ENCODE results near the gene COX4I1. TPM values are rescaled to one million over a fixed set of nuclear protein-coding genes. Genes with fewer than 3 reads are reported as not detected.

COX4I1 gene
- total RNA-seq, 1 donor from 2014 or later = 332 TPM

DNA sequence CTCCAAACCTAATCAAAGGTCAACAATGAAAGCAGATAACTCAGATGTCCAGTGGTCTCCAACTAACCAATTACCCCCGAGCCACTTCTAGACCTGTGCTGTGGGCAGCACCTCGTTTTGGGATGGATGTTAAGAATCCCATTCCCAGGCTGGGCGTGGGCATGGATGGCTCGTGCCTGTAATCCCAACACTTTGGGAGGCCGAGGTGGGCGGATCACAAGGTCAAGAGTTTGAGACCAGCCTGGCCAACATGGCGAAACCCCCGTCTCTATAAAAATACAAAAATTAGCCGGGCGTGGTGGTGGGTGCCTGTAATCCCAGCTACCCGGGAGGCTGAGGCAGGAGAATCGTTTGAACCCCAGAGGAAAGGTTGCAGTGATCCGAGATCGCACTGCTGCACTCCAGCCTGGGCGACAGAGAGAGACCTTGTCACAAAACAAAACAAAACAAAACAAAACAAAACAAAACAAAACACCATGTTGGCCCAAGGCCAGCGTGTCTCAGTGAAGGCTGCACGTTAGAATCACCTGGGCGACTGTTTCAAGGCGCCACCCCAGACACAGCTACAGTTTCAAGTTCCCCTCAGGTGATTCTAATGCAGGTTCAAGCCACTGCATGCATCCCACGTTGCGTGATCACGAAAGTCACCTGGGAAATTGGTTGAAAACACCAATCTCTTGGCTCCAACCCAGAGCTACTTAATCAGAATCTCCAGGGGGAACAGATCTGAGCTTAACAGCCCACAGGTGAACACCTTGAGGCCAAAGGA lies 21.3 kb downstream of the COX4I1 start:
- Histone ChIP-seq H3K36me3 (ENCODE audit: control insufficient read depth in 3 of 3, insufficient read depth in 3 of 3, low read length in 3 of 3) (no peaks in the 10 kb centered on the region), H3K9me3 (ENCODE audit: control insufficient read depth in 3 of 3, low read length in 3 of 3) (no peaks in the 10 kb centered on the region), H3K4me3 (ENCODE audit: low read length in 3 of 3) (no peak overlapping the region), H3K27me3 (ENCODE audit: control insufficient read depth in 3 of 3, insufficient read depth in 3 of 3, low read length in 3 of 3) (peaks cover 14 to 34% (median 20%) of the 10 kb centered on the region in 3 donors), H3K4me1 (ENCODE audit: control insufficient read depth in 3 of 3, insufficient read depth in 3 of 3, low read length in 3 of 3) (peaks cover 0 to 4% (median 2%) of the 10 kb centered on the region in 3 donors), H3K27ac (ENCODE audit: low read depth, low read length) (no peak overlapping the region), H3K9ac (ENCODE audit: low read depth in 1 of 3, low read length in 3 of 3) (no peak overlapping the region)

DNA sequence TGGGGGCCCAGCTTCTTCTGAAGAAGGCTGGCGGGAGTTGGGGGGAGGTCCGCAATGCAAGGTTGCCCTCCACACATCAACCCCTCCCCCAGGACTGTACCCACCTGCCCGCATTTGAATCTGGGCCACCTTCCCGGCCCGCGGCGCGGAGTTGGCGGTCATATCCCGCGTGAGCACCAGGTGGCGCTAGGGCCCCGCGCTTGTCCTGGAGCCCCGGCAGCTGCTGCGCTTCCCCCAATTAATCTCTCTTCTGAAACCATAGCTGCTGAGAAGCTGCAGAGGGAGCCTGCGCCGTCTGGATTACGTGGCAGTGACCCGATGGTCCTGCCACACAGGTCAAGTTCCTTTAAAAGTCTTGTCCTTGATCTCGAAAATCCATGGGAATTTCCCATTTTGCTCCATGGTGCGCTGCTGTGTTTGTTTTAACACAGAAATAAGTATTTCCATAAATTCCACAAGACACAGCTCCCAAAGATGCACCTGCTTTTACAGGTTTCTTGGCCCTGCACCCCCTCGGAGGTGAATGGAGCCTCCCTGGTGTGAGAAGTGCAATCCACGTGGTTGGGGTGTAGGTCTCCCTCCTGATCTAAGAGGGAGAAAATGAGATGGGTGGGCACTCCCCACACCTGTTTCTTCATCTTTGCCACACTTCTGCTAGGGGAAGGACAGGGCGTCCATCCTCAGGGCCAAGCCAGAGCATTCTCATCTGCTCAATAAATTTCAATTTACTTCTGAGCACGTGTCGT lies 22.1 kb downstream of the COX4I1 start:
- no peak overlapping the region for H3K27ac ChIP-seq (ENCODE audit: low read depth, low read length)
- H3K4me3 ChIP-seq (ENCODE audit: low read length in 3 of 3) = no peak overlapping the region
- H3K9me3 ChIP-seq (ENCODE audit: control insufficient read depth in 3 of 3, low read length in 3 of 3) = no peaks in the 10 kb centered on the region
- H3K36me3 ChIP-seq (ENCODE audit: control insufficient read depth in 3 of 3, insufficient read depth in 3 of 3, low read length in 3 of 3) = no peaks in the 10 kb centered on the region
- H3K27me3 ChIP-seq (ENCODE audit: control insufficient read depth in 3 of 3, insufficient read depth in 3 of 3, low read length in 3 of 3) = peaks cover 10 to 30% (median 23%) of the 10 kb centered on the region in 3 donors
- peaks cover 0 to 4% (median 2%) of the 10 kb centered on the region in 3 donors for H3K4me1 ChIP-seq (ENCODE audit: control insufficient read depth in 3 of 3, insufficient read depth in 3 of 3, low read length in 3 of 3)
- no peak overlapping the region for H3K9ac ChIP-seq (ENCODE audit: low read depth in 1 of 3, low read length in 3 of 3)

- no peaks in the 10 kb centered on the region for H3K36me3 ChIP-seq (ENCODE audit: control insufficient read depth in 3 of 3, insufficient read depth in 3 of 3, low read length in 3 of 3)
- no peaks in the 10 kb centered on the region for H3K9me3 ChIP-seq (ENCODE audit: control insufficient read depth in 3 of 3, low read length in 3 of 3)
- H3K27me3 ChIP-seq (ENCODE audit: control insufficient read depth in 3 of 3, insufficient read depth in 3 of 3, low read length in 3 of 3) = peaks cover 14 to 35% (median 27%) of the 10 kb centered on the region in 3 donors
- no peak overlapping the region for H3K27ac ChIP-seq (ENCODE audit: low read depth, low read length)
- peaks cover 0 to 4% (median 2%) of the 10 kb centered on the region in 3 donors for H3K4me1 ChIP-seq (ENCODE audit: control insufficient read depth in 3 of 3, insufficient read depth in 3 of 3, low read length in 3 of 3)
- H3K4me3 ChIP-seq (ENCODE audit: low read length in 3 of 3) = no peak overlapping the region
- no peak overlapping the region for H3K9ac ChIP-seq (ENCODE audit: low read depth in 1 of 3, low read length in 3 of 3)
Observed at GRCh38 chr16:85822145-85822544, 22.6 kb downstream of the COX4I1 start.

DNA sequence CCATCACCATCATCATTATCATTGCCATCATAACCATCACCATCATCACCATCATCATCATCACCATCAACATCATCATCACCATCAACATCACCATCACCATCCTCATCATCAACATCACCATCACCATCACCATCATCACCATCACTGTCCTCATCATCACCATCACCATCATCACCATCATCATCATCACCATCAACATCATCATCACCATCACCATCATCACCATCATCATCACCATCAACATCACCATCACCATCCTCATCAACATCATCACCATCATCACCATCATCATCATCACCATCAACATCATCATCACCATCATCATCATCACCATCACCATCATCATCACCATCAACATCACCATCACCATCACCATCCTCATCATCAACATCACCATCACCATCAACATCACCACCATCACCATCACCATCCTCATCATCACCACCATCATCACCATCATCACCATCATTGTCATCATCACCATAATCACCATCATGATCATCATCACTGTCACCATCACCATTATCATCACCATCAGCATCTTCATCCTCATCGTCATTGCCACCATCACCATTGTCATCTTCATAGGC lies 23.9 kb downstream of the COX4I1 start:
- no peak overlapping the region for H3K4me3 ChIP-seq (ENCODE audit: low read length in 3 of 3)
- peaks cover 12 to 33% (median 24%) of the 10 kb centered on the region in 3 donors for H3K27me3 ChIP-seq (ENCODE audit: control insufficient read depth in 3 of 3, insufficient read depth in 3 of 3, low read length in 3 of 3)
- H3K36me3 ChIP-seq (ENCODE audit: control insufficient read depth in 3 of 3, insufficient read depth in 3 of 3, low read length in 3 of 3) = no peaks in the 10 kb centered on the region
- no peak overlapping the region for H3K27ac ChIP-seq (ENCODE audit: low read depth, low read length)
- no peak overlapping the region for H3K9ac ChIP-seq (ENCODE audit: low read depth in 1 of 3, low read length in 3 of 3)
- no peaks in the 10 kb centered on the region for H3K9me3 ChIP-seq (ENCODE audit: control insufficient read depth in 3 of 3, low read length in 3 of 3)
- peaks cover 0 to 4% (median 2%) of the 10 kb centered on the region in 3 donors for H3K4me1 ChIP-seq (ENCODE audit: control insufficient read depth in 3 of 3, insufficient read depth in 3 of 3, low read length in 3 of 3)

- Histone ChIP-seq H3K9ac (ENCODE audit: low read depth in 1 of 3, low read length in 3 of 3) (no peak overlapping the region), H3K4me3 (ENCODE audit: low read length in 3 of 3) (no peak overlapping the region), H3K36me3 (ENCODE audit: control insufficient read depth in 3 of 3, insufficient read depth in 3 of 3, low read length in 3 of 3) (no peaks in the 10 kb centered on the region), H3K4me1 (ENCODE audit: control insufficient read depth in 3 of 3, insufficient read depth in 3 of 3, low read length in 3 of 3) (peaks cover 0 to 4% (median 2%) of the 10 kb centered on the region in 3 donors), H3K27me3 (ENCODE audit: control insufficient read depth in 3 of 3, insufficient read depth in 3 of 3, low read length in 3 of 3) (peaks cover 10 to 37% (median 22%) of the 10 kb centered on the region in 3 donors), H3K9me3 (ENCODE audit: control insufficient read depth in 3 of 3, low read length in 3 of 3) (no peaks in the 10 kb centered on the region), H3K27ac (ENCODE audit: low read depth, low read length) (no peak overlapping the region)
Observed at GRCh38 chr16:85824161-85825135, 25.0 kb downstream of the COX4I1 start.

DNA sequence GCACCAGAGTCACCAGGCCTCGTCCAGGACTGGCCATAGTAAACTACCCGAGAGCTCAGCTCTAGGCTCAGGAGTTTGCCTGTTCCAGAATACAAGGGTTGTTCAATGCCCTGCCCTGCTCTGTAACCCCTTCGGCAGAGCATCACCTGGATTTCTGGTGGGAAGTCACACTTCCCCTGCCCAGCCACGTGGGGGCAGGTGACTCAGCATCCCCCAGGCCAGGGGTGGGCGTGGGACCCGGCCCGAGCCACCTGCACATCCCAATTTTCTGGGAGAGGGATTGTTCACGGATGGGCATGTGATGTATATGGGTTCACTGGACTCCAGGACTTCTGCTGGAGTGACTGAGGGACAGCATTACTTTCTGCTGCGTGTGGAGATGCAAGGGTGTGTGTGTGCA lies 25.8 kb downstream of the COX4I1 start:
- Histone ChIP-seq H3K4me1 (ENCODE audit: control insufficient read depth in 3 of 3, insufficient read depth in 3 of 3, low read length in 3 of 3) (peaks cover 0 to 4% (median 2%) of the 10 kb centered on the region in 3 donors), H3K36me3 (ENCODE audit: control insufficient read depth in 3 of 3, insufficient read depth in 3 of 3, low read length in 3 of 3) (no peaks in the 10 kb centered on the region), H3K9me3 (ENCODE audit: control insufficient read depth in 3 of 3, low read length in 3 of 3) (no peaks in the 10 kb centered on the region), H3K27me3 (ENCODE audit: control insufficient read depth in 3 of 3, insufficient read depth in 3 of 3, low read length in 3 of 3) (peaks cover 12 to 39% (median 25%) of the 10 kb centered on the region in 3 donors), H3K4me3 (ENCODE audit: low read length in 3 of 3) (no peak overlapping the region), H3K9ac (ENCODE audit: low read depth in 1 of 3, low read length in 3 of 3) (no peak overlapping the region), H3K27ac (ENCODE audit: low read depth, low read length) (no peak overlapping the region)

DNA sequence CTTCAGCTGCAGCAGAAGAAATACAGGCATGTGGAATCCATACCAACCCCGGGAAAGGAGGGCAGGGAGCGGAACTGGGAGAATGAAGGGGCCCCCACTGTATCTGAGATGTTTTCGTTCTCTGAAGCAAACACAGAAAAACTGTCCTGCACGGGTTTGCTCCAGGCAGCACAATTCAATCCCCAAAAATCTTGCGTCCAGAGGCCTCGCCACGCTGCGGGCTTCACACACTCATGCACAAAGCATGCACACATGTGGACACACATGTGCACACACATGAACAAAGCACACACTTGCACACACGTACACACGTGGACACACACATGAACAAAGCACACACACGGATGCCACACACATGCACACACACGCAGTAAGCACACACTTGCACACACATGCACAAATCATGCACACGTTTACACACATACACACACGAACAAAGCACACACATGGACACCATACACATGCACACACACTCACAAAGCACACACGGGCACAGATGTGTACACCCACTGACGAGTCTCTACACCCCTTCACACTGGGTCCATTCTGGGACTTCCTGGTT lies 27.3 kb downstream of the COX4I1 start:
- Histone ChIP-seq H3K9ac (ENCODE audit: low read depth in 1 of 3, low read length in 3 of 3) (no peak overlapping the region), H3K27ac (ENCODE audit: low read depth, low read length) (no peak overlapping the region), H3K27me3 (ENCODE audit: control insufficient read depth in 3 of 3, insufficient read depth in 3 of 3, low read length in 3 of 3) (peaks cover 8 to 38% (median 37%) of the 10 kb centered on the region in 3 donors), H3K36me3 (ENCODE audit: control insufficient read depth in 3 of 3, insufficient read depth in 3 of 3, low read length in 3 of 3) (no peaks in the 10 kb centered on the region), H3K4me3 (ENCODE audit: low read length in 3 of 3) (no peak overlapping the region), H3K9me3 (ENCODE audit: control insufficient read depth in 3 of 3, low read length in 3 of 3) (no peaks in the 10 kb centered on the region), H3K4me1 (ENCODE audit: control insufficient read depth in 3 of 3, insufficient read depth in 3 of 3, low read length in 3 of 3) (peaks cover 0 to under 1% (median 0%) of the 10 kb centered on the region in 3 donors)

DNA sequence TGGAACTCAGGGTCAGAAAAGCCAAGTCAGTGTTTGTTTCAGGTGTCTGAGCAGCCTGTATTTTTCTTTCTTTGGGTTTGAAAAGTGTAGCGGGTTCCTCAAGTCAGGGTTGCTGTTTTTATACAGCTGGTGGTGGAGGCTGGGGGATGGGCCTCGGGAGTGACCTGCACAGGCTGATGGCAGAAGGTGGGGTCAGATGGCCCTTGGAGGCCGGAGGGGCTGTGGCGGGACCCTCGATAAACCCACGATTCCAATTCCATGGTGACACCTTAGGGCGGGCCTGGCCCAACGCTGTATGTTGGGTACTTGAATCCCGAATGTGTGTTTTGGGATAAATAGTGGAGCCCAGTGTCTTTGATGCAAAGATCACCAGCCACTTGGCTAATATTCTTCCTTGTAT lies 28.7 kb downstream of the COX4I1 start:
- no peak overlapping the region for H3K4me3 ChIP-seq (ENCODE audit: low read length in 3 of 3)
- H3K27me3 ChIP-seq (ENCODE audit: control insufficient read depth in 3 of 3, insufficient read depth in 3 of 3, low read length in 3 of 3) = peaks cover 8 to 47% (median 42%) of the 10 kb centered on the region in 3 donors
- no peaks in the 10 kb centered on the region for H3K36me3 ChIP-seq (ENCODE audit: control insufficient read depth in 3 of 3, insufficient read depth in 3 of 3, low read length in 3 of 3)
- H3K27ac ChIP-seq (ENCODE audit: low read depth, low read length) = no peak overlapping the region
- no peaks in the 10 kb centered on the region for H3K4me1 ChIP-seq (ENCODE audit: control insufficient read depth in 3 of 3, insufficient read depth in 3 of 3, low read length in 3 of 3)
- no peak overlapping the region for H3K9ac ChIP-seq (ENCODE audit: low read depth in 1 of 3, low read length in 3 of 3)
- no peaks in the 10 kb centered on the region for H3K9me3 ChIP-seq (ENCODE audit: control insufficient read depth in 3 of 3, low read length in 3 of 3)

DNA sequence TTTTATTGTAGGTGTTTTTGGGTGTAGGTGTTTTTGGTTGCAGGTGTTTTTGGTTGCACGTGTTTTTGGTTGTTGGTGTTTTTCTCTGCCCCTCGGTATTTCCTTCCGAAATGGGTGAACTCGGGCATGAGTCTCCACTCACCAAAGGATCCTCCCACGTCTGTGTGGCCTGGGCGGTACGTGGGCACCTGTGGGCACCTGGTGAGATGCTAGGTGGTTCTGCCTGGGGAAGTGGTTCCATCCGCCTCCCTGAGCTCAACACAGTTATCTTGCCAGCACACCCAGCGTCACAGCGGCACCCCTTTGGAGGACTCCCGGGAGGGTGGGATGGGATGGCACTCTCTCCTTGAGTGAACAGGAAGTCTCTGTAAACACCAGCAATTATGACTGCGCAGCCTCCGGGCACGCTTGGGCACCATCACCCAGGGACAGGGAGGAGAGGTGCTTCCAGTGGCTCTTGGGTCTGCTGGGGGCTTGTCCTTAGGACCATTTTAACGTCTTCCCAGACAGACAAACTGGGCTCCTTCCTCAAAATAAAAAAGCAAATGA lies 29.8 kb downstream of the COX4I1 start:
- no peaks in the 10 kb centered on the region for H3K9me3 ChIP-seq (ENCODE audit: control insufficient read depth in 3 of 3, low read length in 3 of 3)
- no peaks in the 10 kb centered on the region for H3K4me1 ChIP-seq (ENCODE audit: control insufficient read depth in 3 of 3, insufficient read depth in 3 of 3, low read length in 3 of 3)
- no peak overlapping the region for H3K9ac ChIP-seq (ENCODE audit: low read depth in 1 of 3, low read length in 3 of 3)
- no peaks in the 10 kb centered on the region for H3K36me3 ChIP-seq (ENCODE audit: control insufficient read depth in 3 of 3, insufficient read depth in 3 of 3, low read length in 3 of 3)
- H3K27me3 ChIP-seq (ENCODE audit: control insufficient read depth in 3 of 3, insufficient read depth in 3 of 3, low read length in 3 of 3) = peaks cover 8 to 53% (median 38%) of the 10 kb centered on the region in 3 donors
- H3K4me3 ChIP-seq (ENCODE audit: low read length in 3 of 3) = no peak overlapping the region
- H3K27ac ChIP-seq (ENCODE audit: low read depth, low read length) = no peak overlapping the region

Measured in skeletal muscle tissue (tissue), 4 donors.